Tibial artery (tissue), 4 donors: Measurements from ENCODE around the gene PFN3.

ENCODE experiments used
- DNase-seq, 2 donors: peaks; one replicate each; pipeline ENCODE4 v3.0.0-alpha.2; 2019
- H3K27ac ChIP-seq, 2 donors: fragments of 200-600 bp; sonication (generic) in 1 of 2; 1 replicate in 1 of 2; 2 replicates in 1 of 2; pipeline ENCODE4 v1.5.1; 2018 to 2019; ENCODE audit warnings: mild to moderate bottlenecking in 1 of 2
- H3K27me3 ChIP-seq, 2 donors: fragments of 200-600 bp; sonication (generic) in 1 of 2; one replicate each; pipeline versions ENCODE4 v1.5.1 to v1.6.0; 2016 to 2019
- H3K36me3 ChIP-seq, 3 donors: fragments of 200-600 bp; sonication (generic) in 2 of 3; one replicate each; pipeline ENCODE4 v1.5.1; 2016 to 2019; ENCODE audit warnings: mild to moderate bottlenecking in 2 of 3
- H3K4me1 ChIP-seq, 4 donors: fragments of 200-600 bp; sonication (generic) in 2 of 4; 1 replicate in 3 of 4; 2 replicates in 1 of 4; pipeline ENCODE4 v1.5.1; 2016 to 2019
- H3K4me3 ChIP-seq, 2 donors: fragments of 200-600 bp; sonication (generic) in 1 of 2; 1 replicate in 1 of 2; 2 replicates in 1 of 2; pipeline ENCODE4 v1.5.1; 2018 to 2019; ENCODE audit warnings: mild to moderate bottlenecking in 2 of 2
- H3K9me3 ChIP-seq, 3 donors: fragments of 200-600 bp; sonication (generic) in 1 of 3; one replicate each; pipeline ENCODE4 v1.5.1; 2016 to 2019
- intact Hi-C: fragments of 100-400 bp; cut with DNase I; formaldehyde crosslinking; loops from one replicate; pipeline ENCODE4 v1.15.0; 2023; ENCODE audit warnings: low total_unique reads
- TF ChIP-seq, protein P1 (sequence below), 2 experiments: fragments of 200-600 bp in 1 of 2; fragments of 450-650 bp in 1 of 2; IDR thresholded peaks; one replicate each; pipeline ENCODE4 v1.5.1; 2017 to 2019; ENCODE audit warnings: antibody characterized with exemption in 2 of 2, mild to moderate bottlenecking in 1 of 2, moderate library complexity in 1 of 2

PFN3 gene

GRCh38 chr5:177358370-177358819, 42.1 kb downstream of the PFN3 start:
- Histone ChIP-seq H3K4me1 (peaks cover 0 to 23% (median 9%) of the 10 kb centered on the region in 4 donors), H3K9me3 (no peaks in the 10 kb centered on the region), H3K27ac (no peak overlapping the region), H3K36me3 (no peaks in the 10 kb centered on the region), H3K4me3 (peak overlapping the region; percentile 22 to 43), H3K27me3 (peaks cover 0 to 13% of the 10 kb centered on the region in 2 donors)
- intact Hi-C loops, result no loop called here
- no peak for DNase-seq
- TF ChIP-seq, protein P1, sequence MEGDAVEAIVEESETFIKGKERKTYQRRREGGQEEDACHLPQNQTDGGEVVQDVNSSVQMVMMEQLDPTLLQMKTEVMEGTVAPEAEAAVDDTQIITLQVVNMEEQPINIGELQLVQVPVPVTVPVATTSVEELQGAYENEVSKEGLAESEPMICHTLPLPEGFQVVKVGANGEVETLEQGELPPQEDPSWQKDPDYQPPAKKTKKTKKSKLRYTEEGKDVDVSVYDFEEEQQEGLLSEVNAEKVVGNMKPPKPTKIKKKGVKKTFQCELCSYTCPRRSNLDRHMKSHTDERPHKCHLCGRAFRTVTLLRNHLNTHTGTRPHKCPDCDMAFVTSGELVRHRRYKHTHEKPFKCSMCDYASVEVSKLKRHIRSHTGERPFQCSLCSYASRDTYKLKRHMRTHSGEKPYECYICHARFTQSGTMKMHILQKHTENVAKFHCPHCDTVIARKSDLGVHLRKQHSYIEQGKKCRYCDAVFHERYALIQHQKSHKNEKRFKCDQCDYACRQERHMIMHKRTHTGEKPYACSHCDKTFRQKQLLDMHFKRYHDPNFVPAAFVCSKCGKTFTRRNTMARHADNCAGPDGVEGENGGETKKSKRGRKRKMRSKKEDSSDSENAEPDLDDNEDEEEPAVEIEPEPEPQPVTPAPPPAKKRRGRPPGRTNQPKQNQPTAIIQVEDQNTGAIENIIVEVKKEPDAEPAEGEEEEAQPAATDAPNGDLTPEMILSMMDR (IDR thresholded peaks at IDR 0.05), result no peak

- TF ChIP-seq, protein P1 (IDR thresholded peaks at IDR 0.05), result no peak
- Histone ChIP-seq H3K27ac (no peak within 1 kb of the TSS), H3K4me3 (peak within 1 kb of the TSS; percentile 22 to 43), H3K27me3 (peaks cover 0 to 13% of the 10 kb centered on the region in 2 donors), H3K9me3 (no peaks in the 10 kb centered on the region), H3K36me3 (no peaks in the 10 kb centered on the region), H3K4me1 (peaks cover 0 to 16% (median 2%) of the 10 kb centered on the region in 4 donors)
- intact Hi-C loops, result no loop called here
- no peak for DNase-seq
These were observed 42.8 kb downstream of the PFN3 start, which contains the start of gene RGS14 for GRCh38 chr5:177357459-177358351. TSS of gene RGS14 (plus strand) at chr5:177357924. CDS start at chr5:177358025, 101 bp downstream.

DNA sequence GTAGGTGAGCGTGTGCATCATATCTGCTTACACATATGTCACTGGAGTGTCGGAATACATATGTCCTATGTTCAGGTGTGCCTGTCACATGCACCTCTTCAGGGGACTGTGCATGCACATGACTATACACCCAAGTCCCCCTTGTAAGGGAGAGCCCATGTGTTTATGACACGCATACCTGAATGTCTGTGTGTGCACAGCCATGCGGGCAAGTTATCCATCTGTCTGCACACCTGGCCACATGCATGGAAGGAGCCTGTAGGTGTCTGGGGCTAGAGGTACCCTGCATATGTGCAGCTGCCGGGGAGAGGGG, 43.4 kb downstream of the PFN3 start:
- Histone ChIP-seq H3K36me3 (no peaks in the 10 kb centered on the region), H3K4me3 (no peak overlapping the region), H3K27ac (no peak overlapping the region), H3K27me3 (peaks cover 0 to 13% of the 10 kb centered on the region in 2 donors), H3K9me3 (no peaks in the 10 kb centered on the region), H3K4me1 (peaks cover 0 to 13% (median 2%) of the 10 kb centered on the region in 4 donors)
- intact Hi-C loops, result no loop called here
- DNase-seq, result no peak
- TF ChIP-seq, protein P1 (IDR thresholded peaks at IDR 0.05), result no peak

DNA sequence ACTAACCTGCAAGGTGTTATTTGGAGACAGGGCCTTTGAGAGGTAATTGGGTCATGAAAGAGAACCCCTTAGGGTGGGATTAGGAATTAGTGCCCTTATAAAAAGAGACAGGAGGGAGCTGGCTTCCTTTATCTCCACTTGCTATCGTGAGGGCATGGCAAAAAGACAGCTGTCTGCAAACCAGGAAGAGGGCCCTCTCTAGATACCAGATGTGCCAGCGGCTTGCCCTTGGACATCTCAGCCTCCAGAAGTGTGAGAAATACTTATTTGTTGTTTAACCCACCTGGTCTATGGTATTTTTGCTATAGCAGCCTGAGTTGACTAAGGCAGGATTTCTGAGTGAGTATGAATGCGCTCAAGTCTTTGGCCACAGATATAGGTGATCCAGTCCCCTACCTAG, 43.7 kb downstream of the PFN3 start:
- Histone ChIP-seq H3K27me3 (peaks cover 0 to 13% of the 10 kb centered on the region in 2 donors), H3K36me3 (no peaks in the 10 kb centered on the region), H3K4me3 (no peak overlapping the region), H3K27ac (no peak overlapping the region), H3K9me3 (no peaks in the 10 kb centered on the region), H3K4me1 (peaks cover 0 to 13% (median 3%) of the 10 kb centered on the region in 4 donors)
- TF ChIP-seq, protein P1 (IDR thresholded peaks at IDR 0.05), result no peak
- no peak for DNase-seq
- intact Hi-C loops, result no loop called here

GRCh38 chr5:177355868-177356168, 44.6 kb downstream of the PFN3 start:
- Histone ChIP-seq H3K36me3 (no peaks in the 10 kb centered on the region), H3K27ac (no peak overlapping the region), H3K9me3 (no peaks in the 10 kb centered on the region), H3K4me3 (no peak overlapping the region), H3K27me3 (peaks cover 0 to 13% of the 10 kb centered on the region in 2 donors), H3K4me1 (peaks cover 0 to 17% (median 4%) of the 10 kb centered on the region in 4 donors)
- TF ChIP-seq, protein P1 (IDR thresholded peaks at IDR 0.05), result no peak
- intact Hi-C loops, result no loop called here
- no peak for DNase-seq
